COLO668 (cell line): ENCODE measurements around the gene FLNC.

Source experiments
- DNase-seq: peaks from one replicate; lab custom pipeline; 2025; ENCODE audit not compliant: unreplicated experiment; lab: John Stamatoyannopoulos, UW

The FLNC gene

DNA sequence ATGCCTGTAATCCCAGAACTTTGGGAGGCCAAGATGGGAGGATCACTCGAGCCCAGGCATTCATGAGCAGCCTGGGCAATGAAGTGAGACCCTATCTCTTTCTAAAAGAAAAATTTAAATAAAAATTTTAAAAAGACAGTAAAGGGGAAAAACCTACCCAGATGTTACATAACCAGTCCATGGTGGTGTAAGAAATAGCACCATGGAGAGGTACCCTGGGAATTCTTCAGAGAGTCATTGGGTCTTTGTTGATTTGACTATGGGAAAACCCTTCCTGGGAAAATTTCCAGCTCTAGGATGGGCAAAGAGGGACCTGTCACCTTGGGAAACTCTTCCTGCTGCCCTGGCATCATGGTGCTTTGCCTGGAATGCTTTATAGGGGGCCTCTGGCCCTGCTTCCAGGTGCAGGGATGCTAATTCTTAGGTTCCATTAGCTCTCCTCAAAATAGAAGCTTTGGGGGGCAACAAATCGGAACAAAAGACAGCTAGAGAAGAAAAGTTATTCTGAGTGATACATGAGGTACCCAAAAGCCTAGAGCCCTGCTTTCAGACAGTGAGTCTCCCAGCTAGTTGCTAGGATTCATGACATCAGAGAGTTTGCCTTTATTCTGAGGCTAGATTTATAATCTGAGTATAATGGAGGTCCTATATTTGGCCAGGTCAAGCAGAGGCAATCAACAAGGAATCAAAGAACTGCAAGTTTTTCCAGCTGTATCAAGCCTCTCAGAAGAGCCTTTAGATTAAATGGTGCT is 28.4 kb upstream of the FLNC start:
- no peak for DNase-seq

DNA sequence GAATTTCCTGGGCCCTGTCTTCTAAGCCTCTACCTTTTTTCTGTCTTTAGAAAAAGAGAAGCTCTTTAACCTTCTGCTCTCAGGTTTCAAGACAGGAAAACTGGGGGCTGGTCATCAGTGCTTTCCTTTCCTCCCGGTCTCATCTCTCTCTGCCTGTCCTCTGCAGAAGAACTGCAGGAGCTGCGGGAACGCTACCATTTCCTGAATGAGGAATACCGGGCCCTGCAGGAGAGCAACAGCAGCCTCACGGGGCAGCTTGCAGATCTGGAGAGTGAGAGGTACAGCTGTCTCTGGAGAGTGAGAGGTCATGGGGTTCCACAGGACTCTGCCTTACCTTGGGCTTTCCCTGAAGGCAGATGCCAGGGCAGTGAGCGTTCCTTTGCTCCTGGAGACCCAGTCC is 25.7 kb upstream of the FLNC start:
- no peak for DNase-seq

DNA sequence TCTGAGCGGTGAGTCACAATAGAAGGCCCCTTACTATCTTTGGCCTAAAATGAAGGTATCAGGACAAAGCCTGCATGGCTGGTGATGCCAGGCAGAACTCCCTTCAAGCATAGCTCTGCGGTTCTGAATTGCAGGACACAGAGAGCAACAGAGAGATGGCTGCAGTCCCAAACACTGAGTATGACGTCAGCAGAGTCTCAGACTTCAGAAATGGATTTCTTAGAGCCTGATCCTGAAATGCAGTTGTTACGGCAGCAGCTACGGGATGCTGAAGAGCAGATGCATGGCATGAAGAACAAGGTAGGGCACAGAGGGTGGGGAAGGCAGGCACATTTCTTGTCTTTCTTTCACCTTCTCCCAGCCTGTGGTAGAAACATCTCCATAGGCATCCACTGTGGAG is 25.0 kb upstream of the FLNC start:
- no peak for DNase-seq

DNA sequence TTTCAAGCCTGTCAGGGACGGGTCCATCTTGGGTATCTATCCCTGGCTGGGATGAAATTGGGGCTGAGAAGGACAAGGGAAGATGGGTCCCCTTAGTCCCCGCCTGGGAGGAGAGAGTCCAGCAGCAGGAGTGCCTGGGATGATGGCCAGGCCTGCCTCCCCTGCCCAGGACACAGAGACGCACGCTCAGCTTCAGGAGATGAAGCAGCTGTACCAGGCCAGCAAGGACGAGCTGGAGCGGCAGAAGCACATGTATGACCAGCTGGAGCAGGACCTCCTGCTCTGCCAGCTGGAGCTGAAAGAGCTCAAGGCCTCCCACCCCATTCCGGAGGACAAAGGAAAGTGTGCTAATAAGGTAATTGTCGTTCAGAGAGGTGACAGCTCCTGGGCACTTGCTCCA is 23.0 kb upstream of the FLNC start:
- DNase-seq = no peak

DNA sequence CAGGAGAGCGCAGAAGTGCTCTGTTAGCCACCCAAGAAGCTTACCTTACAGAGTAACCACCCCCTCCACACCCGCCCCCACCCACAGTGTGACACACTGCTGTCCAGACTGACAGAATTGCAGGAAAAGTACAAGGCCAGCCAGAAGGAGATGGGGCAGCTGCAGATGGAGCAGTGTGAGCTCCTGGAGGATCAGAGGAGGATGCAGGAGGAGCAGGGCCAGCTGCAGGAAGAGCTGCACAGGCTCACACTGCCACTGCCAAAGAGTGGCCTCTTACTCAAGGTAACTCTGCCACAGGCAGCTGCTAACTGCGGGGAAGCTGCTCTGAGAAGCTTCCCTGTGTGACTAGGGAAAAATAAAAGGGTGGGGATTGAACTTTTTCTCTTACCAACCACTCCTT is 20.8 kb upstream of the FLNC start:
- no peak for DNase-seq

DNA sequence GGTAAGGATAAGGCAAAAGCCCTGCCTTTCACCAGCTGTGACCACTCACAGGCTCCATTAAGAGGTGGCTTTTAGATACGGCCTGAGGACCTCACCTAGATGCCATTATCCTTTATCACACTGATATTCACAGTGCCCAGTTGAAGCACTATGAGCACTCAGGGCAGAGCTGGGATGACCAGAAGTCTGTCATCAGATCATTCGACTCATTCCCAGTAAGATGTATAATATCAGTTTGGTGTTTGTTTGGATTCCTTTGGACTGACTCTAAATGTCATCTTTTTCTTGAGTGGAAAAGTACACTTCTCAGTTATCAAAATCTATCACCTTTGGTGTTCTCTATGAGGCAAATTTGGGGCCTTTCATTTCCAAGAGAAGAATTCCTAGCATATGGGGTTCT is 19.7 kb upstream of the FLNC start:
- no peak for DNase-seq

DNA sequence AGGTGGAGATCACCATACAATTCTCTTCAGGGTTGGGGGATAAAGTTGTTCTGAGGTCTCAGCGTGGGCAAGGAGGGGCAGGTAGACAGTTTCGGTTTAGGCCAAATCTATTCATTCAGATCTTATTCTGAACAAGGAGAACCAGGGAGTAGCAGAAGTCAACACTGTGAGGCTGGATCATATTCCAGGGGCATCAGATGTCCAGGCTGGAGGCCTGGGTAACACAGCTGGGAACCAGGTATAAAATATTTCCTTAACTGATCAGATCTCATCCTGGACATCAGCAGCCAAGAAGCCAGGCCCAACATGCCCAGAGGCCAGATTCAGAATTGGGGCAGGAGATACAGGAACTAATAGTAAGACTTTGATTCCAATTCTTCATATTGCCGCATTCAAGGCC is 19.2 kb upstream of the FLNC start:
- no peak for DNase-seq

DNA sequence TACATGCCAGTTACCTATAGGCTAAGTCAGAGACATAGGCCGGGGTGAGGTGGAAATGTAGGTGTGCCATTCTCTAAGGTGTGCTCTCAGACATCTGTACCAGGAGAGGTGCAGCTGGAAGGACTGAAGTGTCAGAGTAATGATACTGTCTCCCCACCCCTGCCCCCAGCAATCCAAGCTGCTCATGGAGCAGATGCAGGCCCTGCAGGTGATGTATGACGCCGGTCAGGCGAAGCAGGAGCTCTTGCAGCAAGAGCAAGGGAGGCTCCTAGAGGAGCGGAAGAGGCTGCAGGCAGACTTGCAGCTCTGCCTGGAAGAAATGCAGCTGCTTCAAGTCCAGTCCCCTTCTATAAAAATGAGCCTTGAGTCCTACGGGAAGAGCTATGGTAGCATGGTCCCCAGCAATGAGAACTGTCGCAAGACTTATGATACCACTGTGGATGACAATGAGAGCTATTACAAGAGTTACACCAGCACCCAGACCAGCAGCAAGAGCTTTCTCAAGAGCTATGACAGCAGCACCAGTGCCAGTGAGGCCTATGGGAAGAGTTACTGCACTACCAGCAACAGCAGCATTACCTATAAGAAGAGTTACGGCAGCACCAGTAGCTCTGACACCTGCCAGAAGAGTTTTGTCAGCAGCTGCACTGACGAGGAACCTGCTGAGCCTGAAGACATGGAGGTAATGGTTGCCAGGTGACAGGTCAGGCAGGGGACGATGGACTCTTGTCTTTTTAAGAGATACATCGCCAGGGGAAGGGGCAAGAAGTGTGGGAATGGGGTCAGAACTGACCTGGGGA is 18.4 kb upstream of the FLNC start:
- DNase-seq = peak; percentile 68

DNA sequence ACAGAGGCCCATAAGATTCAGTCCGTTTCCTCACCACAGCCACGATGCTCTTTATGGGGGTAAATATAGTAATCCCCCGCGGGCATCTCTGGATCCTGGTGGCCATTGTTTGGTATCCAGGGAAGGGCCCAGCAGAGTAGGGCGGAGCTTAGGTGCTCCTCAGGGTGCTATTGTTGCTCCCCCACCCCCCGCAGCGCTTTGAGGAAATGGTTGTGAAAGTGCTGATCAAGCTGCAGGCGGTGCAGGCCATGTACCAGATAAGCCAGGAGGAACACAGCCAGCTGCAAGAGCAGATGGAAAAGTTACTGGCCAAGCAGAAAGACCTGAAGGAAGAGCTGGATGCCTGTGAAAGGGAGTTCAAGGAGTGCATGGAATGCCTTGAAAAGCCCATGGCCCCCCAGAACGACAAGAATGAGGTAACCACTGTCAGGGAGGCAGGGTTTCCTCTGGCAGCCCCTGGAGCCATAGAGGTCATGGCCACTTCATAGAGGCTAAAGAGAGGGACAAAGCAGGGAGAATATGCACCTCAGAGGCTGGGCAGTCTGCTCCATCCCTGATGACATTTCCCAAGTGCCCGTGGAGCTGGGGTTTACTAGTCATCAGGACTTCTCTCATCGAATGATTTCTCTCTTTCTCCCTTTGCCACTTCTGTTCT is 17.6 kb upstream of the FLNC start:
- DNase-seq = peak; percentile 96

DNA sequence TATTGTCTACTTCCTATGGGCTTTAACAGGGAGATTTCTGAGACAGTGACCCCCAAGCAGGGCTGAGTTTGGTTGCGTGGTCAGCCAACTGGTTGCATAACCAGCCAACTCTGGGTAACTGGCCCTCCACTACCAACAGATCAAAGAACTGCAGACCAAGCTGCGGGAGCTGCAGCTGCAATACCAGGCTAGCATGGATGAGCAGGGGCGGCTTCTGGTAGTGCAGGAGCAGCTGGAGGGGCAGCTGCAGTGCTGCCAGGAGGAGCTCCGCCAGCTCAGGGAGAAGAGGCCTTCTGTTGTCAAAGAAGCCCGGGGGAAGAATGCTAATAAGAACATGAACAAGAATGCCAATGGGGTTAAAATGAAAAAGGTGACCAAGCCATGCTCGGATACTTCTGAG is 15.7 kb upstream of the FLNC start:
- no peak for DNase-seq

DNA sequence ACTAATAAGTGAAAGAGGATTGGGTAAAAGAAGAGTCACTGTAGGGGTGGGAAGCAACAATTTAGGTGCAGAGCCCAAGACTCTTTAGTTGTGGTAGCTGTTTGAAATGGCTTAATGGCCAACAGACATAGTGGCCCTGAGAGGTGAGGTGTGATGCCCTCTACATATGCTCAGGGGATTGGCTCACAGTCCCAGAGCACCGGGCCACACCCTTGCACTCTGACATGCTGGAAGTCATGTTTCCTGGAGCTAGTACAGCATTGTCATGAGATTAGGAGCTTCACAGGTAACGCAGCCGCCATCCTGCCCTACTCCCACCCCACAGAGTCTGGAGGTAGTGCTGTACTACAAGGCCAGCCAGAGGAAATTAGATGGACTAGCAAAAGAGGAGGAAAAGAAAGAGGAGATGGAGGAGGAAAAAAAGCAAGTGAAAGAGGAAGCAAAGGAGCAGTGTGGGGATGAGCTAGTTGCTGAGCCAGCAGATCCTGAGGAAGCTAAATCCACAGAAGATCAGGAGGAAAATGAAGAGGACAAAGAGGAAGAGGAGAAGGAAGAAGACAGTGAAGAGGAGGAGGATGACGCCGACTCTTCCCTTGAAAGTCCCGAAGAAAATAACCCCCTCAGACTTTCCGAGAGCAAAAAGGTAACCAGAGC is 14.8 kb upstream of the FLNC start:
- no peak for DNase-seq

DNA sequence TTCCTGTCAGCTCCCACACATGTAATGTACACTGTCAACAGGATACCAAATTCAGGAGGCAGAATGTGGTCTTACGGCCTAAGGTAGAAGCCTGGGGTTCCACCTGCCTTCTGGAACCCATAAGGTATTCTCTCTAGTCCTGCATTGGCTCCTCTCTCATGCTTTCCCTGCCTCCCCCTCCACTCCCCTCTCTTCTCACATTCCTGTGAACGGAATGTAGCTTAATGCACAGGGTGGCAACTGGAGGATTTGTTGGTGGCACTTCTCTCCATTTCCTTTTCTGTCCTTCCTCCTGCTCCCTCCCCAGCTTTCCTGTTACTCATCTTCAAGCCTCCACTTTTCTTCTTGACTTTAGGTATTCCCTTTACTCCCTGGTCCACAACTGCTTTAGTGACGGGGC is 11.5 kb upstream of the FLNC start:
- no peak for DNase-seq

DNA sequence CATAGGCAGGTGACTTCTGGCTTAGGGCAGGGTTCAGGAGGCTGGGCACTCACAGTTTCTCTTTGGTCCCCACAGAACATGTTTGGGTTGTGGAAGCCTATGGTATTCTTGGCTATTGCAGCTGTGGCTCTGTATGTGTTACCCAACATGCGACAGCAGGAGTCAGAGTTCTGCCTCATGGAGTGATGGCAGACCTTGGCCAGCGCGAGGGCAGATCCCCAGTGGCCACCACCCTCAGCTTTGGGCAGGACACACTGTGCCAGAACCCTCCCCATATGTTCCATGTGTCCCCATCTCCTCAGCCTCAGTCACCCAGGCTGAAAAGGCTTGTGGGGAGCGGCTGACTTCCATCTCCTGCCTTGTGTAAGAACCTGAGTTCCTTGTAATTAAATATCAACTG is 8.5 kb upstream of the FLNC start:
- DNase-seq = no peak

DNA sequence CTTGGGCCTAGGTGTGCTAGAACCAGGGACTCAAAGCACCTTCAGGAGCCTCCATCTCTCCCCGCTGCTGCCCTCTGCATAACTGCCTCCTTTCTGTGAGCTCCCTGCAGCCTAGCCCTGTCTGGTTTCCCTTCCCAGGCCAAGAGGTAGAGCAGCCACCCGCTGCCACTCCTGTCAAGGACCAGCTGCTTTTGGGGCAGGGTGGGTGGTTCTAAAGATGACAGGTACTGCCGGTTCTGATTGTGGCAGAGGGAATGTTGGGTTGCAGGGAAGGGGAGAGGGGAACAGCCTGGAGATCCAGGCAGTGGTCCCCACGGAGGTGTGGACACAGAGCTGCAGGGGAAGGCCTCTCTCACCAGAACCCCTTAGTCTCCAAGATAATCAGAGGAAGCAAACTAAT is 3.7 kb upstream of the FLNC start:
- DNase-seq = no peak

DNA sequence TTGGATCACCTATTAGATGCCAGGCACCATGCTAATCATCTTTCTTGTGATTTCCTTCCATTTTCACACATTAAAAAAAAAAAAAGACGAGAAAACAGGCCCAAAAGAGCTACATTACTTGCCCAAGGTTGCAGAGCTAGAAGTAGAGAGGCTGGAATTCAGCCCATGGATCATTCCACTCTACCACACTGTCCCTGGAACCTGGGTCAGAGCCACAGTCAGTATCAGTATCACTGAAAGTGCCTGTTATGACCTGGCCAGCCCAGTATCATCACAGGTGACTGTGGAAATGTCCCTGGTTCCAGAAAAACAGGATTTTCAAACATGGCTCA is 3.3 kb upstream of the FLNC start:
- no peak for DNase-seq

DNA sequence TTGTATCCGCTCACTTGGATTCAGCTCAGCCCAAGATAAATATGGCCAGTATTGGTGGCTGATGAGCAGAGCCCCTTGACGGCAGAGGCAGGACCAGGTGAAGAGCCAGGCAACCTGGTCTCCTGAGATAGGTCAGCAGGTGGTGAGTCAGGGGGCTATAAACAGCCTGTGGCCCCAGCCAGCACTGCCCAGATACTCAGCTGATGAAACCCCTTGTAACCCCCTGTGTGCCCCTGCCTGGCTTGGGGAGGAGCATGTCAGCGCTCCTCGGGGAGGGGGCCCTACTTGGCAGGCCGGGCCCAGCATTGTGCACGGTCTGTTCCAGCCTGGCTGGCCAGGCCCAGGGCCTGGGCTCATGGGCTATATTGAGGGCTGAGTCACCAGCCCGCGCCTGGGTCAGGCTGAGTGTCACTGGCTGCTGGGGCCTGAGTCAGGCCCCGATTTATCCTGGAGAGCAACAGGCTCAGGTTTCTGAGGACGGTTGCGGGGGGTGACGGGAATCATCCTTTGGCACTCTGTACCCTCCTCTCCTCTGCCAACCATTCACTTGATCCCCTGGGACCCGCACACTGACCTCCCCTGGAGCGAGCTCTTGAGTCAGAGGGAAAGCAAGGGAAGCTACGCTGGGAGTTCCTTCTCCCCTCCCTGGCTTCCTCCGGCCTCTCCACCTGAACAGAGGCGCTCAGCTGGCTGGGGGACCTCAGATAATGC is 2.8 kb upstream of the FLNC start:
- no peak for DNase-seq

DNA sequence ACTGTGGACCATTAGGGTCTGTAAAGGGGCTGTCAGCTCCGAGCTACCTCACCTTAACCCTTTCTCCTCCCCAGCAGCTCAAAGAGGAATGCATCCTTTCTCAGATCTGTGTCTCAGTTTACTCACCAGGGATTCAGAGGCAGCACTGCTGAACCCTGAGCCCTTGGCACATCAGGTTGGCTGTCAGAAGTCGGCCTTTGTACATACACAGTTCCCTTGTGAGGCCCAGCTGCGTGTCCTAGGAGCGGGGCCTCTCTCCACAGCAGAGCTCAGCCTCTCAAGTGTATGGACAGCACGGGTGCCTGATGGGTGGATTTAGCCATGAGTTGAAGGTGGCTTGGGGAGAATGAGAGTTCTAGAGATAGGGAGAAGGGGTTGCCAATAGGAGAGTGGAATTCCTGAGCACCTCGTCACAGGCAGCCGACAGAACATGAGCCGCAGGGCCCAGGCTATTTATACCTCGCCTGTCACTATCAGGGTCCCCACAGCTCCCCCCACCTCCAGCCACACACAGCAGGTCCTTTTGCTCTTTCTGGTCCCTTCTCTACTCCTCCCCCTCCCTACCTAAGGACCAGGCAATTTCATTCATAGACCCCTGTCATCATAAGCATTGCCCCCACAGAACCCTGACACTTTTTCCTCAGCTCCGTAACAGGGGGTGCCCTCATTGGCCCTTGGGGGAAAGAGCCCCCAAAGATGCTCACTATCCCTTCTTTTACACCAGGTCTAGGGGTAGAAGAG is 2.1 kb upstream of the FLNC start:
- DNase-seq = no peak

DNA sequence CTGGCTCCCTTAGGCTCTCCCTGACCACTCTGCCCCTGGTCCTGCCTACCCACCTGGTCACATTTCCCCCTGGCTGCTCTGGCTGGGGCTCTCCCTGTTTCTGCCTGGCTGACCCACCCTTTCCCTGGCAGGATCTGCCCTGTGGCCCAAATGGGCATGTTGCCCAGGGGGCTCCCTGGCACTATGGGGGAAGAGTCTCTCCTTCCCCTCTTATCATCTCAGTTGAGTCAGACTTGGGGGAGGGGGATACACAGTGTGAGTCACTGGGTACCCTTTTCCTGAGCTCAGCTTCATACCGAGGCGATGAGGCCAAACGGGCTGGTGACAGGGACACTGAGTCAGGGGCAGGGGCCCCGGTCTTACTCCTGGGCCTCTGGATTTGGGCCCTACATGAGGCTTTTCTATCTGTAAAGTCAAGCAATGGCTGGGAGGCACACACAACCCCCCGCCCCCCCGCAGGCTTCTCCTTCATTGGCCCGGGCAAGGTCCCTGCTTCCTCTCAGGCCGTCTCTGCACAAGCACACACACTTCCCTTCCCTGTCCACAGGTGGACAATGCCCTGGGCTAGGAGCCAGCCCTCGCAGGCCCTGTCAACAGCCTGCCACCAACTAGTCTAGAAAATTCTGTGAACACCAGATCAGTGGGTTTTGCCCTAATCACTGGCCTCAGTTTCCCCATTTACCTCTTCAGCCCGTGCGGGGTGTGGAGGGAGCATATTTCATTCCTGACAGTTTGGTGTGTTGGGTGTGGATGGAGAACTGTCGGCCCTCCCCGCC is 627 bp upstream of the FLNC start:
- no peak for DNase-seq

DNA sequence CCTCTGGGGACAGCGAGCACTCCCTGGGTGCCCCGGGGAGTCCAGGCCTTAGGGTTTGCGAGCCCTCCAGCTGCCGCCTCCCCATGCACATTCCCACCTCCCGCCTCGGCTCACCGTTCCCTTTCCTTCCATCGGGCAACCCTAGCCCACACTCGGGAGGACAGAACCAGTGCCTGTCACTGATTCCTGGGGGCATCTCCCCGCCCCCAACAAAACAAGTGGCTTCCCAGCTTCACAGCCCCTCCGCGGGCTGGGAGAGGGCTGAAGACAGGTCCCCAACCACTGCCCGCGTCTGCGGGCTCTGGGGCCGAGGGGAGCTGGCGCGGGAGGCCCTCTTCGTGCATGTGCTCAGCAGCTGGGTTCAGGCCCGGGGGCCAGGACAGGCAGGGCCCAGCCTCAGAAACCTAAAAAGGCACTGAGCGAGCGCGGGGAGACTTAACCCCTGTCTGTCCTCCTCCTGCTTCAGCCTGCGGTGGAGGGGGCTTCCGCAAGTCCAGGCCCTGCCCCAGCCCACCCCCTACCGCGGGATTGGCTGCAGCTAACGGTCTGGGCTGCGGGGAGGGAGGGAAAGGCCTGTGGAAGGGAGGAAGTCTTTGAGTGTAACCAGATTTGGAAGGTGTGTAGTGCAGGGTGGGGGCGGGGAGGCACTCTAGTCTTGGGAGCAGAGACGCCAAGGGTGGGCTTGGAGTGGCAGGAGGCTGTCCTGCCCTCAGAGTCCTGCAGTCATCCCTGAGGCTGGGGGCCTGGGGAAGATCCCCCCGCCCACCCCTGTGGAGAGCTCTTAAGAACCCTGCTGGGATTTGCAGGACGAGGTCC is 1.2 kb downstream of the FLNC start:
- DNase-seq = peak; percentile 15
